Smooth muscle cell (in vitro differentiated cells): ENCODE data around the gene CFAP61. TPM values are rescaled to one million over a fixed set of nuclear protein-coding genes. Genes with fewer than 3 reads are reported as not detected.
A peak's percentile ranks its signal among the peaks of the same experiment; 100 is the strongest.

Experiments
- DNase-seq: peaks from one replicate; lab custom pipeline; 2025; ENCODE audit not compliant: unreplicated experiment; lab: John Stamatoyannopoulos, UW
- H2AFZ ChIP-seq: fragments of 200-600 bp; sonication (generic); 2 replicates; pipeline ENCODE4 v1.6.0; 2016; ENCODE audit warnings: antibody characterized with exemption, low read depth, mild to moderate bottlenecking
- H3F3A ChIP-seq: fragments of 200-600 bp; sonication (generic); 2 replicates; pipeline ENCODE4 v1.6.0; 2017; ENCODE audit warnings: antibody characterized with exemption, low read depth
- H3K27ac ChIP-seq: fragments of 200-600 bp; sonication (generic); 2 replicates; pipeline ENCODE4 v1.5.1; 2016; ENCODE audit warnings: low read depth, mild to moderate bottlenecking
- H3K27me3 ChIP-seq: fragments of 200-600 bp; sonication (generic); 2 replicates; pipeline ENCODE4 v1.6.1; 2016; ENCODE audit warnings: low read depth, mild to moderate bottlenecking
- H3K36me3 ChIP-seq: fragments of 200-600 bp; sonication (generic); 2 replicates; pipeline ENCODE4 v1.5.1; 2016; ENCODE audit warnings: low read depth
- H3K4me1 ChIP-seq: fragments of 200-600 bp; sonication (generic); 2 replicates; pipeline ENCODE4 v1.5.1; 2016; ENCODE audit warnings: low read depth
- H3K4me2 ChIP-seq: fragments of 200-600 bp; sonication (generic); 2 replicates; pipeline ENCODE4 v1.6.0; 2016; ENCODE audit warnings: mild to moderate bottlenecking
- H3K4me3 ChIP-seq: fragments of 200-600 bp; sonication (generic); 2 replicates; pipeline ENCODE4 v1.5.1; 2016; ENCODE audit warnings: mild to moderate bottlenecking
- H3K79me2 ChIP-seq: fragments of 200-600 bp; sonication (generic); 2 replicates; pipeline ENCODE4 v1.6.0; 2016; ENCODE audit warnings: low read depth, mild to moderate bottlenecking
- H3K9ac ChIP-seq: fragments of 200-600 bp; sonication (generic); 2 replicates; pipeline ENCODE4 v1.6.0; 2016; ENCODE audit warnings: low read depth
- H3K9me3 ChIP-seq: fragments of 200-600 bp; sonication (generic); replicated peaks from 2 replicates; pipeline ENCODE4 v1.5.1; 2016; ENCODE audit warnings: low read depth
- H4K20me1 ChIP-seq: fragments of 200-600 bp; sonication (generic); 2 replicates; pipeline ENCODE4 v1.6.0; 2016; ENCODE audit warnings: low read depth
- CTCF ChIP-seq: fragments of 200-600 bp; sonication (generic); IDR thresholded peaks from 2 replicates; pipeline ENCODE4 v1.5.1; 2017; ENCODE audit warnings: borderline replicate concordance, mild to moderate bottlenecking, antibody characterized with exemption; ENCODE audit not compliant: insufficient read depth, poor library complexity, severe bottlenecking
- WGBS: methylation state at CpG from one replicate; pipeline ENCODE4 v1.1.7; 2016; ENCODE audit warnings: low lambda C conversion rate; 5-methylcytosine and 5-hydroxymethylcytosine counted together
- polyA plus RNA-seq: library from polyadenylated mRNA; unstranded; fragments of >200 nt; fragmentation: Nextera tagmentation; extraction: Ambion mirVana; gene quantifications from 2 replicates; pipeline ENCODE4 v1.2.1, GENCODE V29; 2016
- total RNA-seq: library from RNA; depleted of rRNA; stranded (reverse); fragments of >200 nt; gene quantifications from 2 replicates; pipeline ENCODE4 v1.2.3, GENCODE V29; 2014

Gene CFAP61
- total and polyA plus RNA-seq, 2 experiments from 2014 or later: not detected

GRCh38 chr20:20367575-20368417, 315.5 kb downstream of the CFAP61 start, which contains the start of gene INSM1:
TSS of gene INSM1 (plus strand) at chr20:20368104. CDS start at chr20:20368268, 164 bp downstream.
- no peak for TF ChIP-seq CTCF
- no peak within 1 kb of the TSS for H3K9ac ChIP-seq
- no peak within 1 kb of the TSS for H3K27ac ChIP-seq
- H3K79me2 ChIP-seq: no peaks in the 10 kb centered on the region
- H3K4me3 ChIP-seq: peak within 1 kb of the TSS; percentile 34
- H3K9me3 ChIP-seq: no peaks in the 10 kb centered on the region
- WGBS: under 1% methylated on average over 42 of the region's 108 CpGs
- H3F3A ChIP-seq: no peaks in the 10 kb centered on the region
- DNase-seq: no peak
- peaks cover 97% of the 10 kb centered on the region for H3K27me3 ChIP-seq
- no peaks in the 10 kb centered on the region for H3K36me3 ChIP-seq
- H3K4me2 ChIP-seq: peak within 1 kb of the TSS; percentile 81
- H4K20me1 ChIP-seq: no peaks in the 10 kb centered on the region
- peaks cover 6% of the 10 kb centered on the region for H3K4me1 ChIP-seq
- H2AFZ ChIP-seq: no peak within 1 kb of the TSS

- DNase-seq: no peak
- Histone ChIP-seq H4K20me1 (no peaks in the 10 kb centered on the region), H3K9me3 (no peaks in the 10 kb centered on the region), H3K4me2 (peak overlapping the region; percentile 81), H3F3A (no peaks in the 10 kb centered on the region), H3K9ac (no peak overlapping the region), H3K4me3 (peak overlapping the region; percentile 34), H3K27ac (no peak overlapping the region), H3K36me3 (no peaks in the 10 kb centered on the region), H3K79me2 (no peaks in the 10 kb centered on the region), H2AFZ (no peak overlapping the region), H3K4me1 (peaks cover 6% of the 10 kb centered on the region), H3K27me3 (peaks cover 97% of the 10 kb centered on the region)
- no peak for TF ChIP-seq CTCF
- 2% methylated on average over 80 of the region's 130 CpGs for WGBS
These were observed 316.3 kb downstream of the CFAP61 start for GRCh38 chr20:20368418-20369249.

GRCh38 chr20:20369250-20370093, 317.1 kb downstream of the CFAP61 start:
- Histone ChIP-seq H3K9me3 (no peaks in the 10 kb centered on the region), H4K20me1 (no peaks in the 10 kb centered on the region), H3K4me2 (peak overlapping the region; percentile 81), H3K27me3 (peaks cover 97% of the 10 kb centered on the region), H3F3A (no peaks in the 10 kb centered on the region), H3K79me2 (no peaks in the 10 kb centered on the region), H2AFZ (no peak overlapping the region), H3K27ac (no peak overlapping the region), H3K36me3 (no peaks in the 10 kb centered on the region), H3K9ac (no peak overlapping the region), H3K4me1 (peaks cover 6% of the 10 kb centered on the region), H3K4me3 (no peak overlapping the region)
- no peak for DNase-seq
- 3% methylated on average over 85 of the region's 86 CpGs for WGBS
- no peak for TF ChIP-seq CTCF
